ENCODE measurements around the gene RAB3GAP1.

RAB3GAP1 gene

DNA sequence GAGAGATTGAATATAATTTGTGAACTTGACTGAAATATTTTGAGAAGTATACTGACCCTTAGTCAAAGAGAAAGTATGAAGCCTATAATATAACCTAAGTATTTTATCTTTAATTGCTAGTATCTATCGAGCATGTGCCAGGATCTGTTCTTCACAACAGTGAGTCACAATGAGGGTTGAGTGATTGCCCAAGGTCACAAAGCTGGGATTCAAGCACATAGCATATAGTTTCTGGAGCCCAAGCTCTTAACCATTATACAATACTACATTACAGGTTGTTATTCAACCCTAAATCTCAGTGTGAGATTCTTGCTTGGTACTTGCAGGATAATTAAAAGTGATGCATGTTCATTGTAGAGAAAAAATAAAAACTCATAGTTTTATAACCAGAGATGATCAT lies 97.2 kb downstream of the RAB3GAP1 start:
- TF ChIP-seq, protein P1, sequence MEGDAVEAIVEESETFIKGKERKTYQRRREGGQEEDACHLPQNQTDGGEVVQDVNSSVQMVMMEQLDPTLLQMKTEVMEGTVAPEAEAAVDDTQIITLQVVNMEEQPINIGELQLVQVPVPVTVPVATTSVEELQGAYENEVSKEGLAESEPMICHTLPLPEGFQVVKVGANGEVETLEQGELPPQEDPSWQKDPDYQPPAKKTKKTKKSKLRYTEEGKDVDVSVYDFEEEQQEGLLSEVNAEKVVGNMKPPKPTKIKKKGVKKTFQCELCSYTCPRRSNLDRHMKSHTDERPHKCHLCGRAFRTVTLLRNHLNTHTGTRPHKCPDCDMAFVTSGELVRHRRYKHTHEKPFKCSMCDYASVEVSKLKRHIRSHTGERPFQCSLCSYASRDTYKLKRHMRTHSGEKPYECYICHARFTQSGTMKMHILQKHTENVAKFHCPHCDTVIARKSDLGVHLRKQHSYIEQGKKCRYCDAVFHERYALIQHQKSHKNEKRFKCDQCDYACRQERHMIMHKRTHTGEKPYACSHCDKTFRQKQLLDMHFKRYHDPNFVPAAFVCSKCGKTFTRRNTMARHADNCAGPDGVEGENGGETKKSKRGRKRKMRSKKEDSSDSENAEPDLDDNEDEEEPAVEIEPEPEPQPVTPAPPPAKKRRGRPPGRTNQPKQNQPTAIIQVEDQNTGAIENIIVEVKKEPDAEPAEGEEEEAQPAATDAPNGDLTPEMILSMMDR (conservative IDR thresholded peaks at IDR 0.05; ENCODE audit: low read depth, low read length): no peak
- DNase-seq (ENCODE audit: low read depth): peak; percentile 60

DNA sequence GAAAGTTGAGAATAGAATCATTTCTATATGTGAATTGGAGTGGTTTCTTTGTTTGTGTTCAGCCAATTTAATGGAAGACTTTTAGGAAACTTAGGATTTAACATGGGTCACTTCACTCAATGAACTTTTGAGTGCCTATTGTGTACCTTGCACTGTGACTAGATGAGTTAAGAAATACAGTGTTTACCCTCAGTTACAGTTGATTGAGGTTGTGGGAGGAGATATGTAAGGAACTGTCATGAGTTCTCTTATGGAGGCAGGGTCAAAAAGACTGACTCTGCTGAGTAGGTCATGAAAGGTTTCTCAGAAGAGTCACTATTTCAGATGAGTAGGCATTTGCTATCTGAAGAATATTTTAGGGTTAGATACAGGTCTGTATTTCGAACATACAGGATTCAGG lies 98.6 kb downstream of the RAB3GAP1 start:
- TF ChIP-seq, protein P1 (conservative IDR thresholded peaks at IDR 0.05; ENCODE audit: low read depth, low read length): no peak
- peak; percentile 7 for DNase-seq (ENCODE audit: low read depth)

More for the DNA sequence above, 97.2 kb downstream of the RAB3GAP1 start:
- no peak overlapping the region for H3K4me3 ChIP-seq (ENCODE audit: low read depth, low read length)

DNA sequence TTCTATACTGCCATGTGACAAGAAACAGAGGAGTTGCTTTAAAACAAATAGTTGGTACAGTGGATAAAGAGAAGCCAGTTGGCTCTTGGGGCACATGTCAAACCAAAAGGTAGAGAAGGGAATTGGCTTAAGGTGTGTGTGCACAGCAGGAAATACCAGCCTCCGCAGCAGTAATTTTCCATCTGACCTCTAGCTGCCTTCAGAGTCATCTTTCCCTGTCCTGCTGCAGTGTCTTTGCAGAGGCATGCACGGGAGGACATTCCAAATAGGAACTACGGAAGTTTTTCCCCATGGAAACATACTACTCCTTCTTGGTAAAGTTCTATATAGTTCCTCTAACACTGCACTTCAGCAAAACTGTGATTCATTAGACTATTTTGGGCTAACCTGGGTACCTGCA lies 99.5 kb downstream of the RAB3GAP1 start:
- DNase-seq (ENCODE audit: low read depth): no peak
- TF ChIP-seq, protein P1 (conservative IDR thresholded peaks at IDR 0.05; ENCODE audit: low read depth, low read length): no peak
- no peak overlapping the region for H3K4me3 ChIP-seq (ENCODE audit: low read depth, low read length)

More for the DNA sequence above, 98.6 kb downstream of the RAB3GAP1 start:
- no peak overlapping the region for H3K4me3 ChIP-seq (ENCODE audit: low read depth, low read length)

DNA sequence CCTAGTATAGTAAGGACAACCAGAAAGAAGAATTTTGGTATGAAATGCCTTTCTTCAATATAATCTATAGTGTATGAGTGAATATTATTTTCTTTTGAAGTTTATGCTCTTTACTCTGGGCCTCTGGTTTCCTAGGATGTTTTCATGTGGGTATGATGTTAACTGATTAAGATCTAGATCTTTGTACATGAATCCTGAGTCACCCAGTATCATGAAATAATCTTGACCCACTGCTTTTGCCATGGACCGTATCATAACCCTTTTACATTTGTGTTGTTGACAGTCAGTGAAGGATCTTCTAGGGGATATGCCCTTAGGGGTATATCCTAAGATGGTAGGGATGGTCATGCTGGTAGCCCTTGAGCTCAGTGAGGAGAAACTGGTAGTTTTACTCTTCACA lies 100.3 kb downstream of the RAB3GAP1 start:
- TF ChIP-seq, protein P1 (conservative IDR thresholded peaks at IDR 0.05; ENCODE audit: low read depth, low read length): no peak
- DNase-seq (ENCODE audit: low read depth): no peak
- no peak overlapping the region for H3K4me3 ChIP-seq (ENCODE audit: low read depth, low read length)

DNA sequence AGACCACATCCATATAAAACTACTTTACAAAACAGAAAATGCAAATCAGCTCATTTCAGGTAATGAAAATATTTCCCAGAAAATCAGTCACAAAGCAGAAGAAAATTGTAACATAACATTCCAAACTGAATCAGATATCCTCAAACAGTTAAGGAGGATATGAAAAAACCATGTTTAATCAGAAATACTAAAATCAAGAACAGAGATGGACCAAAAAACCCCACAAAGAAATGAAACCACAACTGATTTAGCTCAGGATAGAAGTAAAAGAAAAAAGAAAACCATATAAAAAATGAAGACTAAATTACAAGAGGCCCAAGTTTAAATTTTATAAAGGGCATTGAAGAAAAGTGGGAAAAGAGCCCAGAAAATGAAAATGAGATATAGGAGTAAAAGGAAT lies 102.9 kb downstream of the RAB3GAP1 start:
- no peak for DNase-seq (ENCODE audit: low read depth)
- TF ChIP-seq, protein P1 (conservative IDR thresholded peaks at IDR 0.05; ENCODE audit: low read depth, low read length): no peak
- H3K4me3 ChIP-seq (ENCODE audit: low read depth, low read length): no peak overlapping the region

DNA sequence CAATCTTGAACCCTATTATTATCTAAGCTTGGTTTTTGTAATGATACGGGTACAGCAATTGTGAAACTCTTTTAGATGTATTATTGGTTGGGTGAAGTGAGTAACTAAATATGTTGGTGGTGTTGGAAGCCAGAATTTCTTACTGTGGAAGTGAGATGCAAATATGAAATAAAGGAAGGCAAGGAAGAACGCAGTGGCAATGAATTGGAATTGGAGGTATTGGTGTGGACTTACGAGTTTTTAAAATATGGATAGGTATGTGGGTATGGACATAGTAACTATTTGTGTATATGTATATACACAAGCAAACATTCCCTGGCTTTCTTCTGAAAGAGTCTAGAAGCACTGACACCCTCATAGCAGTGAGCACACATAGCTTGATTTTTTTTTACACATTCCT lies 105.8 kb downstream of the RAB3GAP1 start:
- TF ChIP-seq, protein P1 (conservative IDR thresholded peaks at IDR 0.05; ENCODE audit: low read depth, low read length): no peak
- no peak for DNase-seq (ENCODE audit: low read depth)
- no peak overlapping the region for H3K4me3 ChIP-seq (ENCODE audit: low read depth, low read length)

DNA sequence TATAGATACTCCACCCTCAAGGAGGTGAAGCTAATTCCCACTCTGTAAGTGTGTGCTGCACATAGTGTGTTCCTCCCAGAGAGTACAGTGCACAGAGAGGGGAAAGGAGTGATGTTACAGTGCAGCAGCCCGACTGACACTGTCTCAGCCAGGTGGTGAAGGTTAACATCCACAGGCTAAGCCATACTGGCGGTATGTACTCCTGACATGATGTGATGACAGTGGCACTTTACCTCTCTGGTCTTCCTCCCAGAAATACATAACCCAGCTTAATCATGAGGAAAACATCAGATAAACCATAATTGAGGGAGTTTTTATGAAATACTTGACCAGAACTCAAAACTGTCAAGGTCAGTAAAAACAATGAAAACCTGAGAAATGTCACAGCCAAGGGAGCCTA lies 107.1 kb downstream of the RAB3GAP1 start:
- TF ChIP-seq, protein P1 (conservative IDR thresholded peaks at IDR 0.05; ENCODE audit: low read depth, low read length): no peak
- no peak for DNase-seq (ENCODE audit: low read depth)
- H3K4me3 ChIP-seq (ENCODE audit: low read depth, low read length): no peak overlapping the region
